Kidney epithelial cell (primary cell): ENCODE results near the gene PTPN14. TPM values are rescaled to one million over a fixed set of nuclear protein-coding genes. Genes with fewer than 3 reads are reported as not detected.

ENCODE experiments used
- DNase-seq: peaks from one replicate; pipeline ENCODE4 v3.0.0-alpha.2; 2010; ENCODE audit warnings: low read depth
- H3K27me3 ChIP-seq: 2 replicates; pipeline ENCODE4 v1.6.0; 2011; ENCODE audit warnings: low read length; ENCODE audit not compliant: control insufficient read depth, insufficient read depth
- H3K36me3 ChIP-seq: 2 replicates; pipeline ENCODE4 v1.5.1; 2011; ENCODE audit warnings: low read length; ENCODE audit not compliant: control insufficient read depth, insufficient read depth
- H3K4me3 ChIP-seq: 2 replicates; pipeline ENCODE4 v1.5.1; 2011; ENCODE audit warnings: low read depth, mild to moderate bottlenecking, control low read depth, low read length
- total RNA-seq: library from RNA; depleted of rRNA; stranded (reverse); fragments of >200 nt; gene quantifications from 2 replicates; pipeline ENCODE4 v1.2.3, GENCODE V29; 2015
- TF ChIP-seq, protein P1 (sequence below): IDR thresholded peaks from 2 replicates; pipeline ENCODE4 v1.5.1; 2011; ENCODE audit warnings: mild to moderate bottlenecking, moderate library complexity, low read length, control low read depth, inconsistent platforms; ENCODE audit not compliant: insufficient read depth, poor library complexity, severe bottlenecking

The PTPN14 gene
- total RNA-seq, 1 donor from 2014 or later, result 30.7 TPM

- H3K27me3 ChIP-seq, result no peaks in the 10 kb centered on the region
- no peak for DNase-seq
- peaks cover 1% of the 10 kb centered on the region for H3K36me3 ChIP-seq
- H3K4me3 ChIP-seq, result no peak overlapping the region
- TF ChIP-seq, protein P1, sequence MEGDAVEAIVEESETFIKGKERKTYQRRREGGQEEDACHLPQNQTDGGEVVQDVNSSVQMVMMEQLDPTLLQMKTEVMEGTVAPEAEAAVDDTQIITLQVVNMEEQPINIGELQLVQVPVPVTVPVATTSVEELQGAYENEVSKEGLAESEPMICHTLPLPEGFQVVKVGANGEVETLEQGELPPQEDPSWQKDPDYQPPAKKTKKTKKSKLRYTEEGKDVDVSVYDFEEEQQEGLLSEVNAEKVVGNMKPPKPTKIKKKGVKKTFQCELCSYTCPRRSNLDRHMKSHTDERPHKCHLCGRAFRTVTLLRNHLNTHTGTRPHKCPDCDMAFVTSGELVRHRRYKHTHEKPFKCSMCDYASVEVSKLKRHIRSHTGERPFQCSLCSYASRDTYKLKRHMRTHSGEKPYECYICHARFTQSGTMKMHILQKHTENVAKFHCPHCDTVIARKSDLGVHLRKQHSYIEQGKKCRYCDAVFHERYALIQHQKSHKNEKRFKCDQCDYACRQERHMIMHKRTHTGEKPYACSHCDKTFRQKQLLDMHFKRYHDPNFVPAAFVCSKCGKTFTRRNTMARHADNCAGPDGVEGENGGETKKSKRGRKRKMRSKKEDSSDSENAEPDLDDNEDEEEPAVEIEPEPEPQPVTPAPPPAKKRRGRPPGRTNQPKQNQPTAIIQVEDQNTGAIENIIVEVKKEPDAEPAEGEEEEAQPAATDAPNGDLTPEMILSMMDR, result no peak
Measured at GRCh38 chr1:214455971-214456867, 95.2 kb downstream of the PTPN14 start.

DNA sequence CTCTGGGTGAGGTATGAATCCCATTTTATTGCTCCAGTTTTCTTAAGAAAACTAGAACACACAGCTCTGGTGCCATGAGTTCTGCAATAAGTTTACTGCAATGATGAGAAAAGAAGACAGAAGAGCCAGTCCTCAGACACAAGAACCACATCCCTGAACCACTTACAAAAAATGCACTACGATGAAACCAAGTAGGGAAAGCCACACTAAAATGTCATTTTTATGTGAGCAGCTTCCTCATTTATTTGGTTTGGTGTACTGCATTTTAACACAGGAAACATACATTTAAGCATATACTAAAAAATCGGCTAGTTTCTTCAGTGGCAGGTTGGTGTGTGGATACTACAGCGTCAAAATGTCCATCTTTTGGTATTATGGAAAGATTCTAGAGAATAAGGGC, 95.9 kb downstream of the PTPN14 start:
- TF ChIP-seq, protein P1, result no peak
- Histone ChIP-seq H3K27me3 (no peaks in the 10 kb centered on the region), H3K4me3 (no peak overlapping the region), H3K36me3 (peaks cover 1% of the 10 kb centered on the region)
- DNase-seq, result no peak

GRCh38 chr1:214454569-214455396, 96.6 kb downstream of the PTPN14 start:
- TF ChIP-seq, protein P1, result no peak
- peaks cover 1% of the 10 kb centered on the region for H3K36me3 ChIP-seq
- no peak overlapping the region for H3K4me3 ChIP-seq
- no peaks in the 10 kb centered on the region for H3K27me3 ChIP-seq
- DNase-seq, result no peak

- DNase-seq, result peak; percentile 74
- H3K4me3 ChIP-seq, result no peak overlapping the region
- H3K27me3 ChIP-seq, result no peaks in the 10 kb centered on the region
- TF ChIP-seq, protein P1, result no peak
- H3K36me3 ChIP-seq, result peaks cover 1% of the 10 kb centered on the region
Measured at GRCh38 chr1:214453109-214453722, 98.2 kb downstream of the PTPN14 start.

- TF ChIP-seq, protein P1, result no peak
- H3K4me3 ChIP-seq, result no peak overlapping the region
- peaks cover 1% of the 10 kb centered on the region for H3K36me3 ChIP-seq
- no peaks in the 10 kb centered on the region for H3K27me3 ChIP-seq
- DNase-seq, result no peak
Measured at GRCh38 chr1:214452152-214452784, 99.1 kb downstream of the PTPN14 start.
